ENCODE data around the gene TJAP1. TPM values are rescaled to one million over a fixed set of nuclear protein-coding genes. Genes with fewer than 3 reads are reported as not detected.

The TJAP1 gene
- polyA plus RNA-seq, 1 donor from 2014 or later: 11.4 TPM

- Histone ChIP-seq H3K4me3 (ENCODE audit: low read length) (peak overlapping the region; percentile 99), H3K79me2 (replicated peaks; ENCODE audit: insufficient read depth, low read length) (peaks cover 44% of the 10 kb centered on the region), H3K4me2 (ENCODE audit: low read length) (peak overlapping the region; percentile 81), H3K9me3 (ENCODE audit: low read length) (no peaks in the 10 kb centered on the region), H3K36me3 (ENCODE audit: insufficient read depth, low read length) (peaks cover 2% of the 10 kb centered on the region), H3K9ac (ENCODE audit: low read length) (peak overlapping the region; percentile 99), H4K20me1 (ENCODE audit: insufficient read depth) (no peaks in the 10 kb centered on the region), H3K27me3 (ENCODE audit: insufficient read depth, low read depth, low read length) (no peaks in the 10 kb centered on the region), H3K9me2 (ENCODE audit: insufficient read depth, low read length) (no peaks in the 10 kb centered on the region), H3K27ac (ENCODE audit: low read length) (peak overlapping the region; percentile 95), H3F3A (ENCODE audit: insufficient read depth, low read length, poor library complexity, severe bottlenecking) (no peaks in the 10 kb centered on the region), H2AFZ (ENCODE audit: low read depth, low read length) (no peak overlapping the region)
- TF ChIP-seq SMC3 (conservative IDR thresholded peaks at IDR 0.05; ENCODE audit: poor library complexity) (no peak), EP300 (conservative IDR thresholded peaks at IDR 0.05; ENCODE audit: poor library complexity, severe bottlenecking) (no peak), CTCF (IDR thresholded peaks at IDR 0.05; ENCODE audit: poor library complexity, severe bottlenecking) (no peak), EZH2 (IDR thresholded peaks at IDR 0.05; ENCODE audit: borderline replicate concordance, insufficient read depth, low read length, poor library complexity, severe bottlenecking) (no peak), RAD21 (conservative IDR thresholded peaks at IDR 0.05) (no peak), MXI1 (conservative IDR thresholded peaks at IDR 0.05; ENCODE audit: poor library complexity, severe bottlenecking) (no peak), POLR2AphosphoS5 (IDR thresholded peaks at IDR 0.05) (no peak), REST (IDR thresholded peaks at IDR 0.05; ENCODE audit: borderline replicate concordance) (no peak), TAF1 (IDR thresholded peaks at IDR 0.05; ENCODE audit: low read depth) (no peak)
These were observed 38.4 kb downstream of the TJAP1 start for GRCh38 chr6:43515808-43516207.

- Histone ChIP-seq H3K9me3 (ENCODE audit: low read length) (no peaks in the 10 kb centered on the region), H2AFZ (ENCODE audit: low read depth, low read length) (peak overlapping the region; percentile 81), H3K4me2 (ENCODE audit: low read length) (peak overlapping the region; percentile 81), H3K9me2 (ENCODE audit: insufficient read depth, low read length) (no peaks in the 10 kb centered on the region), H3K36me3 (ENCODE audit: insufficient read depth, low read length) (no peaks in the 10 kb centered on the region), H3F3A (ENCODE audit: insufficient read depth, low read length, poor library complexity, severe bottlenecking) (no peaks in the 10 kb centered on the region), H3K4me3 (ENCODE audit: low read length) (peak overlapping the region; percentile 99), H3K79me2 (replicated peaks; ENCODE audit: insufficient read depth, low read length) (peaks cover 44% of the 10 kb centered on the region), H3K27ac (ENCODE audit: low read length) (peak overlapping the region; percentile 95), H4K20me1 (ENCODE audit: insufficient read depth) (no peaks in the 10 kb centered on the region), H3K27me3 (ENCODE audit: insufficient read depth, low read depth, low read length) (no peaks in the 10 kb centered on the region), H3K9ac (ENCODE audit: low read length) (peak overlapping the region; percentile 99)
- TF ChIP-seq REST (IDR thresholded peaks at IDR 0.05; ENCODE audit: borderline replicate concordance) (no peak), POLR2AphosphoS5 (IDR thresholded peaks at IDR 0.05) (no peak)
These were observed 39.0 kb downstream of the TJAP1 start for GRCh38 chr6:43516367-43516696.
